ENCODE data around the gene LLGL2. TPM values are rescaled to one million over a fixed set of nuclear protein-coding genes. Genes with fewer than 3 reads are reported as not detected.

The LLGL2 gene
- total and polyA plus RNA-seq, 2 donors (not counting 1 experiment from before 2014, with no cell fraction given), result 40.6 to 52.0 TPM

DNA sequence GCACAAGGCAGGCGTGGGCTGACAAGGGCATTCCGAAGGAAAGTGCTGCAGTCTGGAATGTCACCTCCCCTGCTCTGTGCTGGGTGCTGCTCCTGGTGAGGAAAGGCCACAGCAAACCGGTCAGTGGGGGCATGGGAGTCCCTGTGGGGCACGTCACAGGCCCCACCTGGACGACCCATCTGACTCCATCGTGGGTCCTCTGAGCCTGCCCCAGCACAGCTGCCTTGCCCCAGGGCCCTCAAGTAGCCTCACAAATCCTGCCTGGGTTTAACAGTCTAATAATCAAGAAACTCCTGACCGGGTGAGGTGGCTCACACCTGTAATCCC lies 59.3 kb downstream of the LLGL2 start:
- POLR2A ChIA-PET, result no interaction called here
- ATAC-seq (ENCODE audit: low read depth) (no peak), DNase-seq (no peak)
- H3K27me3 Mint-ChIP-seq, result no peaks in the 10 kb centered on the region
- H3K4me1 Mint-ChIP-seq, result peaks cover 10% of the 10 kb centered on the region
- H3K4me1 ChIP-seq (ENCODE audit: control insufficient read depth in 2 of 2, insufficient read depth in 2 of 2, low read length in 2 of 2), result peaks cover 4 to 21% of the 10 kb centered on the region in 2 donors
- no peak overlapping the region for H3K27ac ChIP-seq (ENCODE audit: low read length in 2 of 2)
- H3K9ac ChIP-seq (ENCODE audit: low read length), result no peak overlapping the region
- peaks cover 0 to 5% (median 2%) of the 10 kb centered on the region in 4 experiments for H3K27me3 ChIP-seq (replicated peaks in 1 of 4; ENCODE audit: control extremely low read depth in 1 of 4, control insufficient read depth in 3 of 4, insufficient read depth in 4 of 4, low read length in 3 of 4)
- H3K27ac Mint-ChIP-seq, result no peak overlapping the region
- TF ChIP-seq EZH2 (IDR thresholded peaks at IDR 0.05; ENCODE audit: borderline replicate concordance, insufficient read depth, low read depth, low read length, poor library complexity, severe bottlenecking) (no peak), CTCF (IDR thresholded peaks at IDR 0.05) (no peak)
- no peaks in the 10 kb centered on the region for H3K9me3 Mint-ChIP-seq (ENCODE audit: insufficient read depth)
- H3K4me3 ChIP-seq (ENCODE audit: control extremely low read depth in 1 of 5, extremely low read depth in 1 of 5, insufficient read depth in 1 of 5, low read depth in 2 of 5, low read length in 4 of 5), result no peak overlapping the region
- peaks cover 0 to 7% (median 0%) of the 10 kb centered on the region in 3 donors for H3K9me3 ChIP-seq (ENCODE audit: control extremely low read depth in 1 of 3, control insufficient read depth in 2 of 3, insufficient read depth in 1 of 3, low read length in 2 of 3)
- CTCF ChIA-PET, result interaction anchor here (0.6 kb wide), 1 partner anchor 242 kb away, joined by 3 read pairs; no protein-coding TSS in a partner anchor
- H3K4me2 ChIP-seq (replicated peaks; ENCODE audit: low read depth, low read length, poor library complexity, severe bottlenecking), result no peak overlapping the region
- 90% methylated on average over 7 of the region's 7 CpGs for WGBS (ENCODE audit: insufficient coverage)
- no peak overlapping the region for H3K4me3 Mint-ChIP-seq
- H4K20me1 ChIP-seq (ENCODE audit: control insufficient read depth, insufficient read depth, low read length, poor library complexity, severe bottlenecking), result peaks cover 3% of the 10 kb centered on the region
- intact Hi-C loops (cut with micrococcal nuclease), result no loop called here
- no peak overlapping the region for H2AFZ ChIP-seq (ENCODE audit: insufficient read depth, low read depth, low read length, poor library complexity, severe bottlenecking)
- H3K79me2 ChIP-seq (ENCODE audit: control insufficient read depth, insufficient read depth, low read length), result no peaks in the 10 kb centered on the region
- H3K36me3 ChIP-seq (replicated peaks in 1 of 2; ENCODE audit: control extremely low read depth in 1 of 2, control insufficient read depth in 1 of 2, extremely low read depth in 1 of 2, insufficient read depth in 2 of 2, low read length in 1 of 2), result no peaks in the 10 kb centered on the region
